T-helper 22 cell (primary cell): Measurements from ENCODE around the gene NUP214.
"Not testable (repeated sequence)": the region's sequence is repeated elsewhere in the genome, so short reads cannot be mapped to it uniquely, and the experiment has no call there.

Experiments used
- DNase-seq: peaks from one replicate; pipeline ENCODE4 v3.0.0-alpha.2; 2020; ENCODE audit warnings: low read depth

NUP214 gene

GRCh38 chr9:131234799-131235479, 109.6 kb downstream of the NUP214 start:
- DNase-seq, result no peak

DNA sequence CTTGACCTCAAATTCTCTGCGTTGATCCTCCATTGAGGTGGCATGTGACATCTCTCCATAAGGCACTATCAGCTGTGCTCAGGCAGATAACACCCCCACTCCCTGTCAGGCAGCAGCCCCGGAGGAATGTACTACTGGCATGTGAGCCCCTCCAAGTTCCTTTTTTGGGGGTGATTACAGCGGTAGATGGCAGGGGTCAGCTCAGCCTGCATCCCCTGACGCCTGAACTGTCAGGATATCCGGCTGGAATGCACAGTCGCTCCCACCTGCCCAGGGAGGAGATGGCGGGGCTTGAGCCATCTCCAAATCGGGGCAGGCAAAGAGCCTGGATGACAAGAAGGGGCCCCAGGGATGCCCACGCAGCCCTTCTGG, 110.1 kb downstream of the NUP214 start:
- DNase-seq, result no peak

DNA sequence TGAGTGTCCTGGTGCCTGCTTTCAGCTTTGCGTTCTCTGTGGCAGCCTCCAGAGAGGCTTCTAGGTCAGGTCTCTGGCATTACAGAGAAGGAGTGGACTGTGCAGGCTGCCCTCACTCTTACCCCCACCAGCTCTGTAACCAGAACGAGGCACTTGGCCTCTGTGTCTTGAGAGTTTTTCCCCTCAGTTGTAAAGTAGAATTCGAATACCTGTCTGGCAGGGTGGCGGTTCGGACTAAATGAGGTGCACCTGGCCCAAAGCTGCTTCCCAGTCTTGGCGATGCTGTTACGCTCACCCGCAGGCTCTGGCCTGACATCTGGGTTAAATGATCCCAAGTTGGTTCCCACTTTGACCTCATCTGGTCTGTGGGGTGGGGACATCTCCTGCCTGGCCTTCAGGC, 110.8 kb downstream of the NUP214 start:
- DNase-seq, result no peak

DNA sequence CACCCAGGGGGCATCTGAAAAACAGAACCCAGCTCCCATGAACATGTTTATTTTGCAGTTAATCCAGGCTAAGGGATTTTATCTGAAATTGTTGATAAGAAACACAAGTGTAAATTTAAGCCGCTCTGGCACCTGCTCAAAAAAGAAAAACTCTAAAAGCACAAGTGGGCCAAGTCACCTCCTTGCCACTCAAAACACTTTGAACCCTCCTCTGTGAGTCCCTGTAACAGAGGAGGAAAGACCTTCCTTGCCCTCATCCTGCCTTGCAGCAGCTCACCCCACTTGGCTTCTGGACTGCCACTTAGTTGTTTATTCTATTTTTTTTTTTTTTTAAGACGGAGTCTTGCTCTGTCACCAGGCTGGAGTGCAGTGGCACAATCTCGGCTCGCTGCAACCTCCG, 111.4 kb downstream of the NUP214 start:
- DNase-seq, result no peak

GRCh38 chr9:131237291-131237690, 111.9 kb downstream of the NUP214 start:
- DNase-seq, result no peak

- DNase-seq, result peak; percentile 63
Measured at GRCh38 chr9:131237931-131238401, 112.6 kb downstream of the NUP214 start.

- no peak for DNase-seq
Measured at GRCh38 chr9:131238402-131239021, 113.1 kb downstream of the NUP214 start.

DNA sequence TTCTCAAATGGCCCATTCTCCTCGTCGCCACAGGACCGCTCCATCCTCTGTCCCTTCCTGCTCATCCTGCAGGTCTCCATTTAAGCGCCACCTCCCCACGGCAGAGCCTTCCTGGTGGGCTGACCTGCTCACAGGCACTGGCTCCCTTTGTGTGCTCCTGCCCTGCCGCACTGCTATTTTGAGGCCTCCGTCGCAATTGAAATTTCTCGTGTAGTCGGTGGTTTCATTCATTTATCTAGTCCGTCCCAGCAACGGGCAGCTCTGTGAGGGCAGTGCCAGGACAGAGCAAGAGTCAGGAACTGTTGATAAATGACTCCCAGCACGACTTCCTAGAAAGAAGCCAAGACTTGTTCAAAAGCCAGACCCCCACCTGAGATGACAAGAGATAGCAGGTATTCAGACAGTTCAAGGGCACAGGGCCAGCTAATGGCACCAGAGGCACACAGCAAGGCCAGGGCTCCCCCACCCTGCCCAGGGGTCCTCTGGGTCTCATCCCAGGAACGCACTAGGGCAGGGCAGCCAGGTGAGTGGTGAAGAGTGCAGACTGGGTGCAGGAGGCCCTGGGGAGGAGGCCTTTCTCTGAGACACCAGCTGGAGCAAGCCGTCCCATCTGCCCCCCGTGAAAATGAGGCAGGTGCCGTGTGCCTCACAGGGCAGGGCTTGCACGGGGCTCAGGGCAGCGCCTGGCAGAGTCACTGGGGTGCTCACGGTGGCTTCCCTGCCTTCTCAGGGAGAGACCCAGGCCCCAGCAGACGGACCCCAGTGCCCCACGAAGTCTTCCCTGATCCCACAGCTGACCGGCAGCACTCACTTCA, 114.0 kb downstream of the NUP214 start:
- DNase-seq, result no peak

DNA sequence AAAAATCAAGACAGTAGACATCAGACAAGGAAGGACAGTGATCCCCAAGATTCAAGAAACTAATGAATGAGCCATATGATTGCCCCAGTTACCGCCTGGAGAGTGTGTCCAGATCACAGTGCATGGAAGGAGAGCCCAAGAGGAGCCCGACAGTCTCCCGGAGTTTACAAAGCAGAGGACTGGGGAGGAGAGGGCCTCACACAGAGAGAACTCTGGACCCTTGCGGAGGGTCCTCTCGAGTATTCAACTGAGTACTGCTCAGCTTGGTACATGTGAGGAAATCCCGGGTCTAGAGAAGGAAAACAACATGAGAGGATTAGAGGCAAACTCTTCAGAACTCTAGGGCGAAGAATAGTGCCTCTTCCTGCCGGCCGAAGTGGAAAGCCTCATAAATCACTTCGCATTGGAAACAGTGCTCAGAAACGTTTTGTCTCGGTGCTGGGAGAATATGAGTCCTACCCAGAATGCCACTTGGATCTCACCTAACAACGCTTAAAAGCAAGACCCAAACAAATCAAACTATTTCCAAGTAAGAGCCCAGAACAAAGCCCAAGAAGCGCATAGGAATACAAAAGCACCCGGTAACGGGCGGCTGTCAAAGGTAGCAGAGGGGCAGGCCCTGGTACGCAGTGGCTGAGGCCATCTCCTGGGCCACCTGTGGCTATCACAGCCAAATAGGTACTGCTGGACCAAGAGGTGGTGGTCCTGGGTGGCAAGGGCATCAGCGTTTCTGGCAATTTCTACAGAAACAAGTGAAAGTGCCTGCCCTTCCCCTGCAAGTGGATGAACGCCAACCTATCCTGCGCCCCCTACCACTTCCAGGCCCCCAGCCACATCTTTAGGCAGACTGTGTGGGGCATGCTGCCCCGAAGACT, 114.9 kb downstream of the NUP214 start:
- DNase-seq, result no peak

GRCh38 chr9:131244331-131244730, 118.9 kb downstream of the NUP214 start:
- not testable (repeated sequence) for DNase-seq

DNA sequence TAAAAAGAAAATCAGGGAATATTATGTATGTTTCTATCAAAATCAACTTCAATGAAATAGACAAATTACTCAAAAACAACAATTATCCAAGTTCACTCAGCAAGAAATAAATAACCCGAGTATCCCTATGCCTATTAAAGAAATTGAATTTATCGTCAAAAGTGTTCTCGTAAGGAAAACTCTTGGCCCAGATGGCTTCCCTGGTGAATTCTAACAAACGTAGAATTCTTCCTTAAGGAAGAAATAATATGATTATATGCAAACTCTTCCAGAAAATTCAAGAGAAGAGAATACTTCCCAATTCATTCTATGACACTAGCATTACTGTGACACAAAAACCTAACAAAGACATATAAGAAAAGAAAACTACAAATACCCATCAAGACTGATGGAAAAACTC, 121.2 kb downstream of the NUP214 start:
- DNase-seq, result no peak

GRCh38 chr9:131252120-131252519, 126.7 kb downstream of the NUP214 start:
- DNase-seq, result no peak

DNA sequence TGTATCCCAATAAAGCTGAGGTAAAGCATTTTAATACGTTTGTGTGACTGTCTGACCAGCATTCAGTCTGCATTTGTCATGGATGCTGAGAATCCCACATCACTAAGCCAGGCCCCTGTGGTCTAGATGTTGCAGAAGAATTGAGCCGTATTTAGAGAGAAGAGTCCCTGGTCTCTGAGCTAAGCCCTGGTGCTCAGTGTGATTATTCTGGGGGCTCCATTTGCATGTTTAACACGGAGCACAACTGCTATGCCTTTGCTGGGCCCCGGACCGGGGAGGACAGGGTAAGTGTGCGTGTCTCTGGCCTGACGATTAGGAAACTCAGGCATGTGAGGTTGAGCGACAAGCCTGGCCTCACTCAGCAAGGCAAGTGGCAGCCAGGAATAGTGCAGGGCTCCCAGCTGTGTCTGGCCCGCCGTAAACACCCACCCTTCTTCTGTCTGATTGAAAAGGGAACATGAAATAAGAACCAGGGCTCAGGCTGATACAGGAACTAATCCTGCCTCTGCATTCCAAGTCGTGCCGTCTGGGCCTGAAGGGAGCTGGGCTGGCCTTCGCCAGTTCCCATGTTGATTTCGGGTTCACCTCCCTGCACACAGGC, 128.6 kb downstream of the NUP214 start:
- no peak for DNase-seq

DNA sequence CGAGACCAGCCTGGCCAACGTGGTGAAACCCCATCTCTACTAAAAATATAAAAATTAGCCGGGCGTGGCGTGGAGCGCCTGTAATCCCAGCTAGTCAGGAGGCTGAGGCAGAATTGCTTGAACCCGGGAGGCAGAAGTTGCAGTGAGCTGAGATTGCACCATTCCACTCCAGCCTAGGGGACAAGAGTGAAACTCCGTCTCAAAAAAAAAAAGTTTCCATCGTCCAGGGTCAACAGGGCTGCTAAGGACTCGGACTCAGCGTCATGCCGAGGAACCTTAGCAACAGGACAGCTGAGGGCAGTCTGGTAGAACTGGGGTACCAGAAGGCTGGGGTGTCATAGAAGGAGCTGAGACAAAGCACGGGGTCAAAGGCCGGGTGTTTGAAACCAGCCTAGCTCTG, 129.2 kb downstream of the NUP214 start:
- DNase-seq, result no peak

- no peak for DNase-seq
Measured at GRCh38 chr9:131255676-131256197, 130.4 kb downstream of the NUP214 start.

DNA sequence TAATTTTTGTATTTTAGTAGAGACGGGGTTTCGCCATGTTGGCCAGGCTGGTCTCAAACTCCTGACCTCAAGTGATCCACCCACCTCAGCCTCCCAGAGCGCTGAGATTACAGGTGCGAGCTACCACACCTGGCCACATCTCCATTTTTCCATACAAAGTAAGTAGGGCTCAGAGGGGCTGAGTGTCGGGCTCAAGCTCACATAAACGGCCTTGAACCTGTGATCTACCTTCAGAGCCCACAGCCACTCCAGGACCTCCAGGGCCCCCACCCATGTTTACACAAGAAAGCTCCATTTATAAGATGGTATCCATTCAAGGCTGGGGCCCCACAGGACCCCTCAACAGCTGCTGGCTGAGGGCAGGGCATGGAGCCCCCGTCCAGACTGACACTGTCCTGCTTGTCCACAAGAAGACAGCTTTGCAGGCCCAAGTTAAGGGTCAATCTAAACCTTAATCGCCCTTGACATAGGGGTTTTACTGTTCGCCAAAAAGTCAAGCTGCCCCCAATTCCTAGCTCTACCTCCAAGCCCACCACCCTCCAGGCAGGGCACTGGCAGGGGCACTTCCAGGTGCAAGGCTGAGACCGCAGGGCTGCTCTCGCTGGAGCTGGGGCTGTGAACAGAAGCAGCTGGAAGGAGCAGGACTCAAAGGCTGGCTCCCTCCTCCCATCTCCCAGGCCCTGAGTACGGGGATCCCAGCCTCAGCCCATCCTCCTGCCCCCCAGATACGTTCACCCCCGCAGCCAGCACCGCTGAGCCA, 132.1 kb downstream of the NUP214 start:
- DNase-seq, result no peak

GRCh38 chr9:131258186-131258585, 132.8 kb downstream of the NUP214 start:
- no peak for DNase-seq

- DNase-seq, result no peak
Measured at GRCh38 chr9:131258698-131259431, 133.5 kb downstream of the NUP214 start.

DNA sequence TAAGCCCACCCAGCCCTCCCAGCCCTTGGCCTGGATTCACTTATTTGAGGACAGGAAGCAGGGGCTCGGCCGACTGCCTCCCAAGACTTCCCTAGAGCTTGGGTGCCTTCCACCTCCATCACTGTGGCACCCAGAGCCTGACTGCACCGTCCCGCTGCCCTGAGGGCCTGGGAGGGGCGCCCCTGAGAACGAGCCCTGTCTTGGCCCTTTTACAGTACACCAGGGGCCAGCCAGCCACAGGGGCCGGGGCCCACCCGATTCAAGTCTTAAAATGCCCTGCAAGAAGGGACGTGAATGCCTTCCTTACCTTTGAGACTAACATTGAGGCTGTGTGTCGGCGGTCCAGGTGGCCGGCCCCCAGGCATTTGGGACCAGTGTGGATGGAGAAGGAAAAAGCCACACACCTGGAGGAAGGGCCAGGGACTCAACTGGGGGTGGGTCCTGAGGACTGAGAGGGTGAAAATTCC, 134.1 kb downstream of the NUP214 start:
- DNase-seq, result no peak
